ENCODE measurements around the gene CCDC150. TPM values are rescaled to one million over a fixed set of nuclear protein-coding genes. Genes with fewer than 3 reads are reported as not detected.
A peak's percentile ranks its signal among the peaks of the same experiment; 100 is the strongest.
"Not testable (repeated sequence)": the region's sequence is repeated elsewhere in the genome, so short reads cannot be mapped to it uniquely, and the experiment has no call there.

The CCDC150 gene
- total RNA-seq, 1 donor from 2014 or later = 17.8 TPM

DNA sequence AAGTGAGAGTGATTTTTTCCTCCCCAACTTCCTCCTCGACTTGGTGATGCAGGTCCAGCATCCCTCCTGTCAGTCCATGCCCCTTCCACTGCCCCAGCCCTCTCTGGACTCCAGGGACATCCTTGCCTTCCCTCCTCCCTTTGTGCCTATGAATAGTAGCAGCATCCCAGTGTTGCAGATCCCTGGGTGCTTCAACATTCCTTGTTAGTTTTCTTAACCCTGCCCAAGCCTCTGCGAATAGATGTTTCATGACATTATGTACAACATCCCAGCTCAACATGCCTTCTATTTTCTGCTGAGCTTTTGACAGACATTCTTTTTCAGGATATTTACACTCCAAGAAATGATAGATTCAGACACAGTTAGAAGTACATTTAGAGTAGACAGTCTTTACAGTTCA, 35.3 kb upstream of the CCDC150 start:
- Mint-ChIP-seq H3K9me3 (no peaks in the 10 kb centered on the region), H3K4me1 (ENCODE audit: low read depth) (no peaks in the 10 kb centered on the region), H3K27ac (no peak overlapping the region), H3K4me3 (ENCODE audit: low read depth) (no peak overlapping the region), H3K36me3 (ENCODE audit: low read depth) (no peaks in the 10 kb centered on the region), H3K27me3 (ENCODE audit: low read depth) (peaks cover 24% of the 10 kb centered on the region)
- intact Hi-C loops (cut with micrococcal nuclease) = no loop called here
- no peak for DNase-seq (ENCODE audit: low spot score)

DNA sequence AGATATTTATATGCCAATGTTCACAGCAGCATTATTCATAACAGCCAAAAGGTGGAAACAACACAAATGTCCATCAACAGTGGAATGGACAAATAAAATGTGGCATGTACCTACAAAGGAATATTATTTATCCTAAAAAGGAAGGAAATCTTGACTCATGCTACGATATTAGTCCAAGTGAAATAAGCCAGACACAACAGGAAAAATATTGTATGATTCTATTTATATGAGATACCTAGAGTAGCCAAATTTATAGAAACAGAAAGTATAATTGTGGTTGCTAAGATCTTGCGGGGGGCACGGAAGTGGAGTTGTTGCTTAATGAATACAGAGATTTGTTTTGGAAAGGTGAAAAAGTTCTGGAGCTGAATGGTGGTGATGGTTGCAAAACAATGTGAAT, 33.0 kb upstream of the CCDC150 start:
- no peaks in the 10 kb centered on the region for H3K9me3 Mint-ChIP-seq
- DNase-seq (ENCODE audit: low spot score) = no peak
- H3K27ac Mint-ChIP-seq = no peak overlapping the region
- H3K36me3 Mint-ChIP-seq (ENCODE audit: low read depth) = no peaks in the 10 kb centered on the region
- H3K4me1 Mint-ChIP-seq (ENCODE audit: low read depth) = no peaks in the 10 kb centered on the region
- H3K27me3 Mint-ChIP-seq (ENCODE audit: low read depth) = peaks cover 11% of the 10 kb centered on the region
- no peak overlapping the region for H3K4me3 Mint-ChIP-seq (ENCODE audit: low read depth)
- intact Hi-C loops (cut with micrococcal nuclease) = no loop called here

DNA sequence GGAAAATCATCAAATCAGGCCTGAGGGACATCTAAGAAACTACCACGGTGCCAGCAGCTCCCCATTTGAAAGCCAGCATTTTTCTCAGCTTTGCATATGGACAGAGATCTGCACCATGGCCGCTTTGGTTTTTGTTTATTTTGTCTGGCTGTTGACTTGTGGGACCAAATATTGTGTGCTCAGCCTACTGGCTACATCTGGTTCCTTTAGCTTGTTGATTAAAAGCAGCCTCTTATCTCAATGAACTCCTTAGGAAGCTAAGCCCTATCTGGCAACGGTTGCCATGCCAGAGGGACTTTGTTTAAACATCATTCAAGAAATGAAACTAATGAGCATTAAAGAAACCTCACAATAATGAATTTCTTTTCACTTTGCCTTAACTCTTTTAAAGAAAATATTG, 32.4 kb upstream of the CCDC150 start:
- Mint-ChIP-seq H3K4me3 (ENCODE audit: low read depth) (no peak overlapping the region), H3K4me1 (ENCODE audit: low read depth) (no peaks in the 10 kb centered on the region), H3K27ac (no peak overlapping the region), H3K27me3 (ENCODE audit: low read depth) (peaks cover 11% of the 10 kb centered on the region), H3K36me3 (ENCODE audit: low read depth) (no peaks in the 10 kb centered on the region), H3K9me3 (no peaks in the 10 kb centered on the region)
- DNase-seq (ENCODE audit: low spot score) = no peak
- intact Hi-C loops (cut with micrococcal nuclease) = no loop called here

DNA sequence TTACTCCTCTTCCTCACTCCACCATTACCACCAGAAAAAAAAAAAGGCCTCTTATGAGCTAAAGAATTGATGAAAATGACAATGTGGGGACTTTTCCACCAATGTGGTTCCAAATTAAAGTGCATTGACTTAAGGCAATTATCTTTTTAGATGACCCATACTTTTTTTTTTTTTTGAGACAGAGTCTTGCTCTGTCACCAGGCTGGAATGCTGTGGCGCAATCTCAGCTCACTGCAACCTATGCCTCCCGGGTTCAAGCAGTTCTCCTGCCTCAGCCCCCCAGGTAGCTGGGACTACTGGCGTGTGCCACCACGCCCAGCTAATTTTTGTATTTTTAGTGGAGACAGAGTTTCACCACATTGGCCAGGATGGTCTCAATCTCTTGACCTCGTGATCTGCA, 31.6 kb upstream of the CCDC150 start:
- DNase-seq (ENCODE audit: low spot score); H3K27ac Mint-ChIP-seq; H3K9me3 Mint-ChIP-seq; H3K36me3 Mint-ChIP-seq (ENCODE audit: low read depth); intact Hi-C loops (cut with micrococcal nuclease); H3K4me1 Mint-ChIP-seq (ENCODE audit: low read depth); H3K4me3 Mint-ChIP-seq (ENCODE audit: low read depth): not testable (repeated sequence)
- peaks cover 11% of the 10 kb centered on the region for H3K27me3 Mint-ChIP-seq (ENCODE audit: low read depth)

DNA sequence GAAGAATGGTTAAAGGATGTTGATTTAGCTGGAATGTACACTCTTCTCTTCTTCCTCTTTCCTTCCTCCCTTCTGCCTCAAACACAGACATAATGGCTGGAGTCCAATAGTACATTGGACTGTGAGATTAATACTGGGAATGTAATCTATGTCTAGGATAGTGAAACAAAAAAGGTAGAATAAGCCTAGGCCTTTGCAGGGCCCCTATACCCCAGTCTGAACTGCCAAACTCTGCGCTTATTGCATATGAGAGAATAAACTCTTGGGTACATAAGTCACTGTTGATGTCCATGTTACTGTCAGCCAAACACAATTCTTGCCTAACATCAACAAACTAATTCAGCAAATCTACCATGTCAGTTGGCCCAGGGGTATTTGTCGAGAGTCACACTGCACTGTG, 29.7 kb upstream of the CCDC150 start:
- Mint-ChIP-seq H3K4me3 (ENCODE audit: low read depth) (no peak overlapping the region), H3K4me1 (ENCODE audit: low read depth) (no peaks in the 10 kb centered on the region), H3K9me3 (no peaks in the 10 kb centered on the region), H3K27ac (no peak overlapping the region), H3K27me3 (ENCODE audit: low read depth) (peaks cover 11% of the 10 kb centered on the region), H3K36me3 (ENCODE audit: low read depth) (no peaks in the 10 kb centered on the region)
- intact Hi-C loops (cut with micrococcal nuclease) = no loop called here
- no peak for DNase-seq (ENCODE audit: low spot score)

DNA sequence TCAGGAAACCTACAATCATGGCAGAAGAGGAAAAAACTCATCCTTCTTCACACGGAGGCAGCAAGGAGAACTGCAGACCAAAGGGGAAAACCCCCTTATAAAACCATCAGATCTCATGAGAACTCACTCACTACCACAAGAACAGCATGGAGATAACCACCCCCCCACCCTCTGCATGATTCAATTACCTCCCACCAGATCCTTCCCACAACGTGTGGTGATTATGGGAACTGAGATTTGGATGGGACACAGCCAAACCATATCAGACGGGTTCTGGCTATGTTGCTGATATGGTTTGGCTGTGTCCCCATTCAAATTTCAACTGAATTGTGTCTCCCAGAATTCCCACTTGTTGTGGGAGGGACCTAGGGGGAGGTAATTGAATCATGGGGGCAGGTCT, 28.7 kb upstream of the CCDC150 start:
- no peaks in the 10 kb centered on the region for H3K4me1 Mint-ChIP-seq (ENCODE audit: low read depth)
- DNase-seq (ENCODE audit: low spot score) = no peak
- no peaks in the 10 kb centered on the region for H3K36me3 Mint-ChIP-seq (ENCODE audit: low read depth)
- H3K27ac Mint-ChIP-seq = no peak overlapping the region
- H3K27me3 Mint-ChIP-seq (ENCODE audit: low read depth) = peaks cover 10% of the 10 kb centered on the region
- H3K9me3 Mint-ChIP-seq = no peaks in the 10 kb centered on the region
- H3K4me3 Mint-ChIP-seq (ENCODE audit: low read depth) = no peak overlapping the region
- intact Hi-C loops (cut with micrococcal nuclease) = no loop called here

DNA sequence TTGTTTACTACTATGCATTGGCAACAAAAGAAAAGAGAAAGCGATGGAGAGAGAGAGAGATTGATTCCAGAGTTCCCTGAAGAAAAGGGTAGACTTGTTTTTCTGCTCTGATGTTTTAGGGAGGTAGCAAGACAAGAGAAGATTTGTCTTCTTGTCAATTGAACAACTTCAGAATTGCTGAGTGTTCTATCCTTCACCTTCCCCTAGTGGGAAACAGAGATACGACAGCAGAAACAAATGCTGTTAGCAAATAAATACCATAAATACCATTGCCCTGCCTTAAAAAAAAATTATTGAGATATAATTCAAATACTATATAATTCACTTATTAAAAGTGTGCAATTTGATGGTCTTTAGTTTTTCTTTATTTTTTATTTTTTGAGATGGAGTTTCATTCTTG, 26.2 kb upstream of the CCDC150 start:
- Mint-ChIP-seq H3K36me3 (ENCODE audit: low read depth) (no peaks in the 10 kb centered on the region), H3K4me1 (ENCODE audit: low read depth) (no peaks in the 10 kb centered on the region), H3K27ac (no peak overlapping the region), H3K27me3 (ENCODE audit: low read depth) (peaks cover 8% of the 10 kb centered on the region), H3K9me3 (no peaks in the 10 kb centered on the region), H3K4me3 (ENCODE audit: low read depth) (no peak overlapping the region)
- no peak for DNase-seq (ENCODE audit: low spot score)
- intact Hi-C loops (cut with micrococcal nuclease) = no loop called here

DNA sequence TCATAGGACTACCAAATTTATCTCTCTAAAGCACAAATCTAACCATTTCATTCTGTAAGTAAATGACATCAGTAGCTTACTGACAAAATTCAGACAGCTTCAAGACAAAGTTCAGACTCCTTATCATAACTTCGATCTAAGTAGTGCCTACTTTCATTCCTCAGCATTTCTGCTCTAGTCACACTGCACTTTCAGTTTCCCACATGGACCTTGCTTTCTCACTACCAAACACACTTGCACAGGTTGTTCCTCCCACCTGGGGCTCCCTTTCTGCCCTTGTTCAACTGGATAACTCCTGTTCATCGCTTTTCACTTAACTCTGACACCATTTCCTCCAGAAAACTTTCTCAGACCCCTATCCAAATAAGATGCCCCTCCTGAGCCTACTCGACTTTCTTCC, 22.1 kb upstream of the CCDC150 start:
- Mint-ChIP-seq H3K4me1 (ENCODE audit: low read depth) (no peaks in the 10 kb centered on the region), H3K27me3 (ENCODE audit: low read depth) (peaks cover 25% of the 10 kb centered on the region), H3K27ac (no peak overlapping the region), H3K9me3 (no peaks in the 10 kb centered on the region), H3K4me3 (ENCODE audit: low read depth) (no peak overlapping the region), H3K36me3 (ENCODE audit: low read depth) (no peaks in the 10 kb centered on the region)
- DNase-seq (ENCODE audit: low spot score) = no peak
- intact Hi-C loops (cut with micrococcal nuclease) = no loop called here

DNA sequence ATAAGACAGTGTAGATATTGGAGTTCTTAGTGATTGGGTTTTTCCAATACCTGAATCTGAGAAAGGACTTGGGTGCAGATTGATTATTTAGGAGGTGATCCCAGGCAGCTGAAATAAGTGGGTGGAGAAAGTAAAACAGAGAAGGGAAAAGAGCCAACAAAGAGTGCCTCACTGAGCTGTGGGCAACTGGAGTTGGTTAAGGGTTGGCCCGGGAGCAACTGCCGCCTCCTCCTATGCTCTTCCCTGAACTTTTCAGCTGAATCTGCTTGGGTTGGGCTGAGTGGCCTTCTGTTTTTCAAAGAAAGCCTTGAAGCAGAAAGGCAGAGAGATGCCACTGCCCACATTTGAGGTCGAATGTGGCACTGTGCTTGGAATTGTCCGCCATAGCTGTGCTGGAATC, 20.9 kb upstream of the CCDC150 start:
- intact Hi-C loops (cut with micrococcal nuclease) = no loop called here
- H3K9me3 Mint-ChIP-seq = no peaks in the 10 kb centered on the region
- no peak overlapping the region for H3K27ac Mint-ChIP-seq
- DNase-seq (ENCODE audit: low spot score) = no peak
- no peaks in the 10 kb centered on the region for H3K4me1 Mint-ChIP-seq (ENCODE audit: low read depth)
- H3K4me3 Mint-ChIP-seq (ENCODE audit: low read depth) = no peak overlapping the region
- H3K27me3 Mint-ChIP-seq (ENCODE audit: low read depth) = peaks cover 33% of the 10 kb centered on the region
- no peaks in the 10 kb centered on the region for H3K36me3 Mint-ChIP-seq (ENCODE audit: low read depth)

DNA sequence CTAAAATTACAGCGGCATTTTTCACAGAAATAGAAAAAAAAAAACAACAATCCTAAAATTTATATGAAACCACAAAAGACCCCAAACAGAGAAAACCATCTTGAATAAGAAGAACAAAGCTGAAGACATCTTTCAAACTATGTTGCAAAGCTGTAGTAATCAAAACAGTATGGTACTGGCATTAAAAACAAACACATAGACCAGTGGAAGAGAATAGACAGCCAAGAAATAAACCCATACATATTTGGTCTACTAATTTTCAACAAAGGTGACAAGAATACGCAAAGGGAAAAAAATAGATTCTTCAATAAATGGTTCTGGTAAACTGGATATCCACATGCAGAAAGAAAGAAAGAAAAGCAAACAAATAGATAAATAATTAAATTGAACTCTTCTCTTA, 9.0 kb upstream of the CCDC150 start:
- no peak overlapping the region for H3K27ac Mint-ChIP-seq
- H3K9me3 Mint-ChIP-seq = peaks cover 16% of the 10 kb centered on the region
- peaks cover 23% of the 10 kb centered on the region for H3K27me3 Mint-ChIP-seq (ENCODE audit: low read depth)
- H3K4me3 Mint-ChIP-seq (ENCODE audit: low read depth) = no peak overlapping the region
- H3K36me3 Mint-ChIP-seq (ENCODE audit: low read depth) = no peaks in the 10 kb centered on the region
- H3K4me1 Mint-ChIP-seq (ENCODE audit: low read depth) = no peaks in the 10 kb centered on the region
- intact Hi-C loops (cut with micrococcal nuclease) = loop anchor here (10.0 kb wide), 1 partner anchor 804 kb away; the partner anchor contains the start of gene SF3B1
- no peak for DNase-seq (ENCODE audit: low spot score)

DNA sequence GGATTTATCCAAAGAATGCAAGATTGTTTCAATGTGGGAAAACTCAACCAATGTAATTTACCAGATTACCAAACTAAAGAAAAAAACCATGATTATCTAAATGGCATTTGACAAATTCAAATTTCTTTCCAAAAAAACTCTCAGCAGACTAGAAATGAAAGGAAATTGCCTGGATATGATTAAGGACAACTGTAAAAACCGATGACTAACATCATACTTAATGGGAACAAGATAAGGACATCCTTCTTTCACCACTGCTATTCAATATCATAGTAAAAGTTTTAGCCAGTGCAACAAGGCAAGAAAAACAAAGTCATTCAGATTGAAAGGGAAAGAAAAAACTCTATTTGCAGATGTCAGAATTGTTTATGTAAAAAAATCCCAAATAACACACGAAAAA, 4.4 kb upstream of the CCDC150 start:
- Mint-ChIP-seq H3K36me3 (ENCODE audit: low read depth) (no peaks in the 10 kb centered on the region), H3K4me3 (ENCODE audit: low read depth) (no peak overlapping the region), H3K4me1 (ENCODE audit: low read depth) (peaks cover 9% of the 10 kb centered on the region), H3K9me3 (peaks cover 16% of the 10 kb centered on the region), H3K27ac (no peak overlapping the region), H3K27me3 (ENCODE audit: low read depth) (peaks cover 25% of the 10 kb centered on the region)
- intact Hi-C loops (cut with micrococcal nuclease) = loop anchor here (5.0 to 10.0 kb wide), 2 partner anchors 167 to 800 kb away; partner anchors contain the start of gene SF3B1
- no peak for DNase-seq (ENCODE audit: low spot score)

DNA sequence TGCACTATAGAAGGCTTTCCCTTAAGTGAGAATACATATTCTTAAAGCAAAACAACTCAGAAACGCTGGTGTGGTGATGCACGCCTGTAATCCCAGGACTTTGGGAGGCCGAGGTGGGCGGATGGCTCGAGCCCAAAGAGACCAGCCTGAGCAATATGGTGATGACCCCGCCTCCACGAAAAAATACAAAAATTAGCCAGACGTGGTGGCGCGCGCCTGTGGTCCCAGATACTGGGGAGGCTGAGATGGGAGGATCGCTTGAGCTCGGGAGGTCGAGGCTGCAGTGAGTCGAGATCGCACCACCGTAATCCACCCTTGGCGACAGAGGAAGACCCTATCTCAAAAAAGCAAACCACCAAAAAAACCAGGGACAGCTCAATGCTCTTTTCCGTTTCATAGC, 750 bp upstream of the CCDC150 start:
- Mint-ChIP-seq H3K9me3 (no peaks in the 10 kb centered on the region), H3K27ac (peak overlapping the region; percentile 30), H3K36me3 (ENCODE audit: low read depth) (peaks cover 3% of the 10 kb centered on the region), H3K27me3 (ENCODE audit: low read depth) (peaks cover 11% of the 10 kb centered on the region), H3K4me3 (ENCODE audit: low read depth) (peak overlapping the region; percentile 90), H3K4me1 (ENCODE audit: low read depth) (peaks cover 24% of the 10 kb centered on the region)
- DNase-seq (ENCODE audit: low spot score) = no peak
- intact Hi-C loops (cut with micrococcal nuclease) = loop anchor here (1.0 to 10.0 kb wide), 6 partner anchors 46 to 1067 kb away; partner anchors contain the start of genes HECW2, MARS2, MOB4 and SF3B1

DNA sequence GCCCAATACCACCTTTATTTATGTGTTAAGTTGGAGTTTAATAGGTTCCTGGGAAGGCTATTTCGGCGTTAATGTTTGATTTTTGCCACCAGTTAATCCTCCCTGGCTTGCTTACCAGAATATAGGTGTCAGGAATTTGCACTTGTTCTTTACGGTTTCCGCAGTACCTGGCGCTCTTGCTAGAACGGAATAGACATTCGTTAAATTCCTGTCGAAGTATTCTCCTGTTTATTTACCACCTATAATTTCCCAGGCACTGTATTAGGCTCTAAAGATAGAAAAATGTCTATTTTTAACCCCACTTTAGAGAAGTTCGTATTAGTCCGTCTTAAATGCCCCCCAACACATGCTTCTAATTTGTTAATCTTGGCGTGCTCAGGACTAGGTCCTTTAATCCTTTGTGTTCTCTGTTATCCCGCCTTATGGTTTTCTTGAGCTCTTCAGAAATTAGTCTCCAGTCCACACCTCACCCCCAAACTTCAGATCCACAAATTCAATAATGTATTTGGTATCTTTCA, 575 bp downstream of the CCDC150 start:
- intact Hi-C loops (cut with micrococcal nuclease) = no loop called here
- no peak for DNase-seq (ENCODE audit: low spot score)
- H3K4me1 Mint-ChIP-seq (ENCODE audit: low read depth) = peaks cover 24% of the 10 kb centered on the region
- peak overlapping the region; percentile 13 for H3K27ac Mint-ChIP-seq
- no peaks in the 10 kb centered on the region for H3K9me3 Mint-ChIP-seq
- peaks cover 3% of the 10 kb centered on the region for H3K36me3 Mint-ChIP-seq (ENCODE audit: low read depth)
- peak overlapping the region; percentile 90 for H3K4me3 Mint-ChIP-seq (ENCODE audit: low read depth)
- peaks cover 11% of the 10 kb centered on the region for H3K27me3 Mint-ChIP-seq (ENCODE audit: low read depth)

DNA sequence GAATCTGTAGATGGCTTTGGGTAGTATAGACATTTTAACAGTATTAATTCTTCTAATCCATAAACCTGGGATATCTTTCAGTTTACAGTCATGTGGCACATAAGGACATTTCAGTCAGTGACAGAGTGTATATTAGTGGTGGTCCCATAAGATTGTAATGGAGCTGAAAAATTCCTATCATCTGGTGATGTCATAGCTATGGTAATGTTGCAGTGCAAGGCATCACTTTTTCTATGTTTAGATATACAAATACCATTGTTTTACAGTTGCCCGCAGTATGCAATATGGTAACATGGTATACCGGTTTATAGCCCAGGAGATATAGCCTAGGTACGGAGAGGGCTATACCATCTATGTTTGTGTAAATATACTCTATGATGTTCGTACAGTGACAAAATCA, 9.7 kb downstream of the CCDC150 start:
- intact Hi-C loops (cut with micrococcal nuclease) = no loop called here
- Mint-ChIP-seq H3K27ac (no peak overlapping the region), H3K9me3 (peaks cover 51% of the 10 kb centered on the region)

More for the DNA sequence above, 9.7 kb downstream of the CCDC150 start:
- peaks cover 47% of the 10 kb centered on the region for H3K36me3 Mint-ChIP-seq (ENCODE audit: low read depth)
- no peaks in the 10 kb centered on the region for H3K4me1 Mint-ChIP-seq (ENCODE audit: low read depth)
- no peaks in the 10 kb centered on the region for H3K27me3 Mint-ChIP-seq (ENCODE audit: low read depth)
- DNase-seq (ENCODE audit: low spot score) = no peak
- no peak overlapping the region for H3K4me3 Mint-ChIP-seq (ENCODE audit: low read depth)
